ENCODE measurements around the gene TEF.

The TEF gene, protein sequence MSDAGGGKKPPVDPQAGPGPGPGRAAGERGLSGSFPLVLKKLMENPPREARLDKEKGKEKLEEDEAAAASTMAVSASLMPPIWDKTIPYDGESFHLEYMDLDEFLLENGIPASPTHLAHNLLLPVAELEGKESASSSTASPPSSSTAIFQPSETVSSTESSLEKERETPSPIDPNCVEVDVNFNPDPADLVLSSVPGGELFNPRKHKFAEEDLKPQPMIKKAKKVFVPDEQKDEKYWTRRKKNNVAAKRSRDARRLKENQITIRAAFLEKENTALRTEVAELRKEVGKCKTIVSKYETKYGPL

DNA sequence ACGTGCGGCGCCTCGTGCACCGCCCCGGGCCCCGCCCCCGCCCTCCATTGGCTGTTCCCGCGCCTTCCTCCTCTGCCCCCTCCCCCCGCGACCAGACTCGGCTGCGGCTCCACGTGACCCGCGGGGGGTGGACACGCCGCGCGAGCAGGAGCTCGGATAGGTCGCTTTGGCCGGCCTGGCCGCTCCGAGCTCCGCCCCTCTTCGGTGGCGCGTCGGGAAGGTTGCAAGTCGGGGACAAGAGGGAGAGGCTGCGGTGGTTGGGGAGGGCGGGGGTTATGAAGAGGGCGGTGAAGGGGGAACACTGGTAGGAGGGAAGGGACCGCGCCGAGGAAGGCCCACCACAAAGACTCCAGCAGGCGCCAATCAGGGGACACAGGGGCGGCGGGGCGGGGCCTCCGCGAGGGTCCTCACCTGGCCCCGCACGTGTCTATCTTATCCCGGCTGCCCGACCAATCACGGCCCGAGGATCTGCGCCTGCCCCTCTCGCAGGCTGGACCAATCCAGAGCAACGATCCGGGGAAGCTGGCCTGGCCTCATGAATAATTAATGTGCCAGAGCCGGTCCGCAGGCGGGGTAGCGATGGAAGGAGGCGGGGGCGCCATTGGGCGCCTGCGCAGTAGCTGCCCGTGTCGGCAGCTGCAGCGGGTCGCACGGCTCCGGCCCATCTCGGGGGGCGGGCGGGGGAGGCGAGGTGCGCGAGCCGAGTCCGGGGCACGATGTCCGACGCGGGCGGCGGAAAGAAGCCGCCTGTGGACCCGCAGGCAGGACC lies at the start of gene TEF:
TSS of gene TEF (plus strand) at position 614 of the 769 bp plus-strand sequence. CDS start at position 717, 103 bp downstream.
- Histone ChIP-seq H3K9me3 (ENCODE audit: insufficient read depth, low read depth, low read length) (no peaks in the 10 kb centered on the region), H3K4me3 (ENCODE audit: low read length) (peak within 1 kb of the TSS; percentile 88), H3K27me3 (ENCODE audit: insufficient read depth, low read length) (no peaks in the 10 kb centered on the region), H3K9ac (ENCODE audit: low read depth, low read length) (peak within 1 kb of the TSS; percentile 82), H3K36me3 (ENCODE audit: insufficient read depth, low read depth, low read length) (no peaks in the 10 kb centered on the region), H3K27ac (ENCODE audit: low read length) (peak within 1 kb of the TSS; percentile 32), H3K4me1 (ENCODE audit: insufficient read depth, low read length) (peaks cover 9% of the 10 kb centered on the region; the same call in 1 of the 2 replicates)

DNA sequence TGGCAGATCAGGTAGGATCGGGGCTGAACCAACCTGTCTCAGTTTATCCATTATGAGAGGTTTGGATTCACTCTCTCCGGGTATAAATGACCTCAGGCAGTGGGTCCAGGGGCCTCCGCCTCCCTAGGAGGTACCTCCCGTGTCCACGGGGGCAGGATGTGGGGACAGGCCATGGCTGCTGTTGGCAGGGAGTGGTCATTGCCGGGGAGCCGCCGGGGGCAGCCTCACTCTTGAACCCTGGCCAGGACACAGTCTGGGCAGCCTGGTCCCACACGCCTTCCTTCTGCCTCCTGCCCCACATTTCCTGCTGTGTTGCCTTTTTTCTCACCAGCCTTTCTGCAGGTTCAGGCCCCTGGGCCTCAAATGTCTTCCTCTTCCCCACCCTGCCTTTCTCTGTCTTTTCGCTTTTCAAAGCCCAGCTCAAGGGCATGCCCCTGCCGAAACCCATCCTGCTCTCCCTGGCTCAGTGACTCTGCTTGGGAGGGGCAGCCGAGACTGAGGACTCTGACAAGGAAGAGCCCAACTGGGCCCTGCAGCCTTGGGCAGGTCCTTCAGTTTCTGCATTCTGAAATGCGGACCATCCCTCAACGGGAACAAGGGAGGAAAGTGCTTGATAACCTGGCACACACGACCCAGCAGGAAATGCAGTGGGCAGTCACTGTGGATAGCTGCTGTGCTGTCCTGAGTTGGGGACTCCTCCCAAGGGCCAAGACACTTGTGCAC lies 49.4 kb upstream of the TEF start:
- Histone ChIP-seq H3K4me1 (ENCODE audit: insufficient read depth, low read length) (no peaks in the 10 kb centered on the region; the same call in 1 of the 2 replicates), H3K9ac (ENCODE audit: low read depth, low read length) (no peak overlapping the region), H3K27ac (ENCODE audit: low read length) (no peak overlapping the region), H3K36me3 (ENCODE audit: insufficient read depth, low read depth, low read length) (peaks cover 51% of the 10 kb centered on the region), H3K4me3 (ENCODE audit: low read length) (no peak overlapping the region), H3K27me3 (ENCODE audit: insufficient read depth, low read length) (no peaks in the 10 kb centered on the region), H3K9me3 (ENCODE audit: insufficient read depth, low read depth, low read length) (no peaks in the 10 kb centered on the region)

DNA sequence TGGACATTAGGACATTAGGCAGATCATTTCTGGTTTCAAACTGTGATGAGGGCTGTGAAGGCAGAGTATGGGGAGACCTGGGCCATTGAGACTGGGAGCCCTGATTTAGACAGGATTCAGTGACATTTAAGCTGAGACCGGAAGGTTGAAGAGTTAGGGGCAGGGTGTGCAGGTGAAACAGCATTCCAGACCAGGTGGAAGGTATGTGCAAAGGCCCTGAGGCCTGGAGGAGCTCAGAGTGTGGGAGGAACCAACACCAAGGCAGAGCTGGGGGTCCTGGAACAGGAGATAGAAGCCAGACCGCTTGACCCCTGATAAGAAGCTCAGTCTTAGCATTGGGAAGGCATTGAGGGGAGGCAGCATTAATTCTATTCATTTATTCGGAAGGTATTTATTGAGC lies 47.9 kb upstream of the TEF start:
- Histone ChIP-seq H3K4me1 (ENCODE audit: insufficient read depth, low read length) (no peaks in the 10 kb centered on the region; the same call in 1 of the 2 replicates), H3K36me3 (ENCODE audit: insufficient read depth, low read depth, low read length) (peaks cover 38% of the 10 kb centered on the region), H3K4me3 (ENCODE audit: low read length) (no peak overlapping the region), H3K9me3 (ENCODE audit: insufficient read depth, low read depth, low read length) (no peaks in the 10 kb centered on the region), H3K27me3 (ENCODE audit: insufficient read depth, low read length) (no peaks in the 10 kb centered on the region), H3K27ac (ENCODE audit: low read length) (no peak overlapping the region), H3K9ac (ENCODE audit: low read depth, low read length) (no peak overlapping the region)

DNA sequence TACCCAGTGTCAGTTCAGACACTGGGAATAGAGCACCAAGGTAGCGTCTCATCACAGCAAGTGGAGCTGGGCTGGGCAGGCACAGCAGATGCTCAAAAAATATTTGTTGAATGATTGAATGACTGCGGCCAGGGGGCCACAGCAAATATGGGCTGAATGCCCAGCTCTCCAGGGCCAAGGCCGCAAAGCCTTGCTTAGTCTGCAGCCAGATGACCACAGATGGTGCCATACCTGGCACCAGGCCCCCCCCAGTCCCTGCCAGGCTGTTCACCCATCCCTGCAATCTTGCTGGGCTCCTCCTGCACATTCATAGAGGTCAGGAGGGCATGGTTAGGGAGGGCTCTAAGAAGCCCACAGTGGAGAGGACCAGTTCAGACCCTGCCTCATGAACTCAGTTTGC lies 47.5 kb upstream of the TEF start:
- Histone ChIP-seq H3K27me3 (ENCODE audit: insufficient read depth, low read length) (no peaks in the 10 kb centered on the region), H3K9me3 (ENCODE audit: insufficient read depth, low read depth, low read length) (no peaks in the 10 kb centered on the region), H3K27ac (ENCODE audit: low read length) (no peak overlapping the region), H3K4me1 (ENCODE audit: insufficient read depth, low read length) (no peaks in the 10 kb centered on the region; the same call in 1 of the 2 replicates), H3K9ac (ENCODE audit: low read depth, low read length) (no peak overlapping the region), H3K36me3 (ENCODE audit: insufficient read depth, low read depth, low read length) (peaks cover 38% of the 10 kb centered on the region), H3K4me3 (ENCODE audit: low read length) (no peak overlapping the region)

DNA sequence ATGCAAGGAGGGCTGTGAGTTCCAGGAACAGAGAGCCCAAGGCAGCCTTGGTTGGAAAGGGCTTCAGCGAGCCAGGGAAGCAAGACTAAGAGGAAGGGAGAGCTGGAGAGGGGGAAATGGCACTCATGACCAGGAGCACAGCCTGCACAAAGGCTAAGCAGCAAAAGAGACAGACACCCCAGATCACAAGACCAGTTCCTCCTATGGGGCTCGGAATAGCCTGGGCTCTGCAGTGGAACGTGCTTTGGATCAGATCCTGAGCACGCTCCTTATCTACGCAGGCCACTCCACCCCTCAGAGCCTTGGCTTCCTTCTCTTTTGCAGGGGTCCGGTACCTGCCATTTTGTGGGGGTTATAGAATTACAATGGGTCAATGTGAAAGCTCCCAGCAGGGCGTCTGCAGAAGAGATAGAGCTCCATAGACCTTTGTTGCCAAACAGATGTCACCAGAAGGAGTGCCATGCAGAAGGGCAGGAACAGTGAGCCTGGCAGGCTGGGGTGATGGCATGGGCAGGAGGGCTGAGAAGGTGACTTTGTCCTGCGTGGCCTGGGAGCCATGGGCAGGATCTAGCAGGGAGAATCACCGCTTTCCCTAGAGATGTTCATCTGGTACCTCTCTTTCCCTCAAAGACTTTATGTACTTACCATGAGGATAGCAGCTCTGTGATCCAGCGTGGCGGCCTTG lies 46.6 kb upstream of the TEF start:
- Histone ChIP-seq H3K27ac (ENCODE audit: low read length) (no peak overlapping the region), H3K36me3 (ENCODE audit: insufficient read depth, low read depth, low read length) (peaks cover 35% of the 10 kb centered on the region)

DNA sequence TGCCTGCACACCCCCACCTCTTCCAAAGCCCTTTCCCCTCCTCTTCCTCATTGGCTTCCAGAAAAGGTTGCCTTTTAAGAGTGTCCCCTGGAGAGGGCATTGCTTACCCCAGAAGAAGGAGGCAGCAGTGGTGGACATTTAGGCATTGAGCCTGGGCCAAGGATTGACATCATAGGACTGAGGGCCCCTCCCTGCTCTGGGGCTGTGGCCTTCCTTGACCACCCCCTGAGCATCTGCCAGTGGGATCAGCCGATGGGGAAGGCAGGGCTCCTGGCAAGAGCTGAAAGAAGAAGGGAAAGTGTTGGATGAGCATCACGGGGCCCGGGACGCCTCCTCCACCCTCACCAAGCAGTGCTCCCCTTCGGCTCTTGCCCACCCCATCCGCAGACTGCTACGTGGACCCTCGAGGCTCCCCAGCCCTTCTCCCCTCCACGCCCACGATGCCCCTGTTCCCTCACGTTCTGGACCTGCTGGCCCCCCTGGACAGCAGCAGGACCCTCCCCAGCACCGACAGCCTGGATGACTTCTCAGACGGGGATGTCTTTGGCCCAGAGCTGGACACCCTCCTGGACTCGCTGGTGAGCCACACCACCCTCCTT lies 43.0 kb upstream of the TEF start:
- H3K27me3 ChIP-seq (ENCODE audit: insufficient read depth, low read length): no peaks in the 10 kb centered on the region
- H3K36me3 ChIP-seq (ENCODE audit: insufficient read depth, low read depth, low read length): peaks cover 33% of the 10 kb centered on the region
- no peak overlapping the region for H3K4me3 ChIP-seq (ENCODE audit: low read length)
- no peak overlapping the region for H3K27ac ChIP-seq (ENCODE audit: low read length)
- H3K9ac ChIP-seq (ENCODE audit: low read depth, low read length): no peak overlapping the region
- H3K4me1 ChIP-seq (ENCODE audit: insufficient read depth, low read length): no peaks in the 10 kb centered on the region; the same call in 1 of the 2 replicates
- H3K9me3 ChIP-seq (ENCODE audit: insufficient read depth, low read depth, low read length): no peaks in the 10 kb centered on the region

More for the DNA sequence above, 46.6 kb upstream of the TEF start:
- H3K4me1 ChIP-seq (ENCODE audit: insufficient read depth, low read length): no peaks in the 10 kb centered on the region; the same call in 1 of the 2 replicates
- H3K4me3 ChIP-seq (ENCODE audit: low read length): no peak overlapping the region
- H3K27me3 ChIP-seq (ENCODE audit: insufficient read depth, low read length): no peaks in the 10 kb centered on the region
- no peaks in the 10 kb centered on the region for H3K9me3 ChIP-seq (ENCODE audit: insufficient read depth, low read depth, low read length)
- H3K9ac ChIP-seq (ENCODE audit: low read depth, low read length): no peak overlapping the region

DNA sequence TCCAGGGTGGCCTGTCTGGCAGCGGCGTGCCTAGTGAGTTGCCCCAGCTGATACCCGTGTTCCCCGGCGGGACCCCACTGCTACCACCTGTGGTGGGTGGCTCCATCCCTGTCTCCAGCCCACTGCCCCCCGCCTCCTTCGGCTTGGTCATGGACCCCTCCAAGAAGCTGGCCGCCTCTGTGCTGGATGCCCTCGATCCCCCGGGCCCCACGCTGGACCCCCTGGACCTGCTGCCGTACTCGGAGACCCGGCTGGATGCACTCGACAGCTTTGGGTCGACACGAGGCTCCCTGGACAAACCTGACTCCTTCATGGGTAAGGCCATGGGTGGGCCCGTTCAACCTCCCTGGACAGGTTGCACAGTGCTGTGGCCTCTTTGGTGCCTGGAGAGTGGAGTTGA lies 41.9 kb upstream of the TEF start:
- no peak overlapping the region for H3K4me3 ChIP-seq (ENCODE audit: low read length)
- no peak overlapping the region for H3K27ac ChIP-seq (ENCODE audit: low read length)
- no peaks in the 10 kb centered on the region; the same call in 1 of the 2 replicates for H3K4me1 ChIP-seq (ENCODE audit: insufficient read depth, low read length)
- no peaks in the 10 kb centered on the region for H3K9me3 ChIP-seq (ENCODE audit: insufficient read depth, low read depth, low read length)
- H3K27me3 ChIP-seq (ENCODE audit: insufficient read depth, low read length): no peaks in the 10 kb centered on the region
- peaks cover 39% of the 10 kb centered on the region for H3K36me3 ChIP-seq (ENCODE audit: insufficient read depth, low read depth, low read length)
- no peak overlapping the region for H3K9ac ChIP-seq (ENCODE audit: low read depth, low read length)

DNA sequence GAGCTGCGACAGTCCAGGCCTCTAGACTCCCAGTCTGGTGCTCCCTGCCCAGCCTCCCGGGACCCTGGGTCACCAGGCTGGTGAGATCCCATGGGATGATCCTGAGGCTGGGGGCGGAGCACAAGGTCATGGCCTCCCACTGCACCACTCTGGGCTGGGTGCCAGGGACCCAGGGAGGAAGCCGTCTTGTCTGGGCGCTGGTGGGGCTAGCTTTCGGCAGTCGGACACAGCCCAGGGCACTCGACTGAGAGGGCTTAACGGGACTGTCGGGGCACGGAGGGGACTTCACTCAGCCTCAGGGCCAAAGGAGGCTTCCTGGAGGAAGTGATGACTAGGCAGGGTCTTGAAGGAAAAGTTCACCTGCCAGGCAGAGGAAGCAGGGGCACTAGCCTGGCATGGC lies 41.4 kb upstream of the TEF start:
- H3K27ac ChIP-seq (ENCODE audit: low read length): no peak overlapping the region
- peaks cover 39% of the 10 kb centered on the region for H3K36me3 ChIP-seq (ENCODE audit: insufficient read depth, low read depth, low read length)
- H3K9me3 ChIP-seq (ENCODE audit: insufficient read depth, low read depth, low read length): no peaks in the 10 kb centered on the region
- no peaks in the 10 kb centered on the region for H3K4me1 ChIP-seq (ENCODE audit: insufficient read depth, low read length)
- no peak overlapping the region for H3K9ac ChIP-seq (ENCODE audit: low read depth, low read length)
- no peak overlapping the region for H3K4me3 ChIP-seq (ENCODE audit: low read length)
- H3K27me3 ChIP-seq (ENCODE audit: insufficient read depth, low read length): no peaks in the 10 kb centered on the region

DNA sequence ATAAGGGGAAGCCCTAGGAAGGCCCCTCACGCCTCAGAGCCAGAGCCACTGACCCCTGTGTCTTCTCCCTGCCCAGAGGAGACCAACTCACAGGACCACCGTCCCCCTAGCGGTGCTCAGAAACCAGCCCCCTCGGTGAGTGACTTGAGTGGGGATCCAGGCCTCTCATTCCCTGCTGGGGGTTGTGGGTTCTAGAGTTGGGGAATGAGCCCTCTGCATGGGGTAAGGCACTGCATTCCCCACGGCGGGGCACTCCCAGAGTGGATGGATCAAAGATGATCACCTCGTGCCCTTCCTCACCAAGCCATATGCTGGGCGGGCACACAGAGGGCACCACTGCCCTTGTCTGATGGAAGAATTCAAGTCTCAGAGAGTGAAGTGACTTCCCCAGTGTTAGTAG lies 40.7 kb upstream of the TEF start:
- no peaks in the 10 kb centered on the region for H3K27me3 ChIP-seq (ENCODE audit: insufficient read depth, low read length)
- no peak overlapping the region for H3K4me3 ChIP-seq (ENCODE audit: low read length)
- no peaks in the 10 kb centered on the region for H3K4me1 ChIP-seq (ENCODE audit: insufficient read depth, low read length)
- peaks cover 42% of the 10 kb centered on the region for H3K36me3 ChIP-seq (ENCODE audit: insufficient read depth, low read depth, low read length)
- no peak overlapping the region for H3K9ac ChIP-seq (ENCODE audit: low read depth, low read length)
- H3K9me3 ChIP-seq (ENCODE audit: insufficient read depth, low read depth, low read length): no peaks in the 10 kb centered on the region
- H3K27ac ChIP-seq (ENCODE audit: low read length): no peak overlapping the region

DNA sequence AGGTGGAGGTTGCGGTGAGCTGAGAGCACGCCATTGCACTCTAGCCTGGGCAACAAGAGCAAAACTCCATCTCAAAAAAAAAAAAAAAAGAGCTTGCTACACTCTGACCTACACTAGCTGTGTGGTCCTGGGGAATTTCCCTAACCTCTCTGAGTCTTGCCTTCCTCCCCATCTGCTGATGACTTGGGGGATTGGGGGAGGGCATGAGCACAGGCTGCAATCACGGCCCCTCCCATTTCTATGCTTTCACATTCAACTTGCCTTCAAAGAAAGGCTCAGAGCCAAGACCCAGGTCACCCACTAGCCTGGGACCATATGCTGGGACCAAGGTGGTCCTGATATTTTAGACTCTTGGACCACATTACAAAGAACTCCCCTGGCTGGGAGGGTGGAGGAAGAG lies 39.8 kb upstream of the TEF start:
- no peaks in the 10 kb centered on the region for H3K9me3 ChIP-seq (ENCODE audit: insufficient read depth, low read depth, low read length)
- H3K9ac ChIP-seq (ENCODE audit: low read depth, low read length): no peak overlapping the region
- H3K4me1 ChIP-seq (ENCODE audit: insufficient read depth, low read length): no peaks in the 10 kb centered on the region
- no peak overlapping the region for H3K4me3 ChIP-seq (ENCODE audit: low read length)
- H3K27me3 ChIP-seq (ENCODE audit: insufficient read depth, low read length): no peaks in the 10 kb centered on the region
- no peak overlapping the region for H3K27ac ChIP-seq (ENCODE audit: low read length)
- H3K36me3 ChIP-seq (ENCODE audit: insufficient read depth, low read depth, low read length): peaks cover 52% of the 10 kb centered on the region

DNA sequence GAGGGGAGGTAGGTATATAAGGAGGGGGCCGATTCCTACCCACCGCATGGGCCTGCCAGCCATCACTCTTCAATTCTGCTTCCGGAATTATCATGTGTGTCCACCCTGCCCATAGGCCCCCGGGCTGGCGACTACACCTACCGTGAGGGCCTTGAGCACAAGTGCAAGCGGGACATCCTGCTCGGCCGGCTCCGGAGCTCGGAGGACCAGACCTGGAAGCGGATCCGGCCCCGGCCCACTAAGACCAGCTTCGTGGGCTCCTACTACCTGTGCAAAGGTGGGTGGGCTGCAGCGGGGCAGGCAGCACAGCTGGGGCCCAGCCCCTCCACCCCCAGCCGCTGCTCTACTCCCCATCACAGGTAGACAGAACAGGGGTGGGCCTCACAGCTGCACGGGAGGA lies 38.4 kb upstream of the TEF start:
- H3K9ac ChIP-seq (ENCODE audit: low read depth, low read length): no peak overlapping the region
- H3K9me3 ChIP-seq (ENCODE audit: insufficient read depth, low read depth, low read length): no peaks in the 10 kb centered on the region
- no peaks in the 10 kb centered on the region for H3K4me1 ChIP-seq (ENCODE audit: insufficient read depth, low read length)
- H3K27ac ChIP-seq (ENCODE audit: low read length): no peak overlapping the region
- H3K27me3 ChIP-seq (ENCODE audit: insufficient read depth, low read length): no peaks in the 10 kb centered on the region
- H3K36me3 ChIP-seq (ENCODE audit: insufficient read depth, low read depth, low read length): peaks cover 64% of the 10 kb centered on the region
- no peak overlapping the region for H3K4me3 ChIP-seq (ENCODE audit: low read length)
